Measurements from ENCODE around the gene DSCAML1. TPM values are rescaled to one million over a fixed set of nuclear protein-coding genes. Genes with fewer than 3 reads are reported as not detected.

Gene DSCAML1
- total and polyA plus RNA-seq, 9 of the 15 experiments (the other 6 are each of a cell fraction or from before 2014, with no cell fraction given) = not detected

DNA sequence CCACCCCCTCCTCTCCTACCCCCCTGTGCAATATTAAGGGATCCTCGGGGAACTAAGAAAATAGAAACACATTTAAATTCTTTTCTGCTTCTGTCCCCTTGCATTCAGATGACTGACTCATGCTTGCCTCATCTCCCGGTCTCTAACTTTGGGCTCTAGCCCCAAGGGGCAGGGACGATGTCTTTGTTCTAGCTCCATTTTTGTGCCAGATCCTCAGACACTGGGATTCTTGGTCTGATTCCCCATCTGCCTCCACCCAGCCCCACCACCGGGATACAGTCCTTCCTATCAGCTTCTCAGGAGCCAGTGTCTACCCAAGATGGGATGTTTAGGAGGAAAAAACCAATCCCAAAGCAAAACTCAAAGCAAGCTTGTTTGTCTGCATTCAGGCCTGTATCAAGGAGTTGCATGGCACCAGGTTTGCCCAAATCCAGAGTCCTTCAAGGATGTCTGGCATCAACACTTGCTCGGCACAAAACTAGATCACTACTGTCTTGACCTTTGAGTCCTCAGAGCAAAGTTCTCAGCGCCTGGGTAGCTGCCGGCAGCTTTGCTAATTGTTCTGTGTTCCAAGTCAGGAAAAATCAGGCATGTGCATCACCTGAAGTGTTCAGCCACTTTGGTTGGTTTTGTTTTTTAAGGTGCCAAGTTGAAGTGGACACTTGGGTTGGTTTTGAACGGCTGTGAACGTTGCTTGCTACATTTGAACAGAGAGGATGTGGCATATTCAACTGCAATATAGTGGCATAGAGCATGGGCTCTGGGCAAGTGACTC lies 212.8 kb downstream of the DSCAML1 start:
- Histone ChIP-seq H3K27ac (ENCODE audit: extremely low read depth, low read depth, low read length) (no peak overlapping the region), H3K9me3 (replicated peaks; ENCODE audit: control insufficient read depth, insufficient read depth, low read depth, low read length) (no peaks in the 10 kb centered on the region), H3K27me3 (ENCODE audit: control insufficient read depth in 2 of 2, insufficient read depth in 2 of 2, low read length in 2 of 2) (peaks cover 0 to 51% of the 10 kb centered on the region in 2 experiments; a peak in 3 of 5 replicates), H3K4me2 (ENCODE audit: insufficient read depth, low read length) (no peak overlapping the region), H3K4me3 (no peak overlapping the region), H4K20me1 (replicated peaks; ENCODE audit: control insufficient read depth, insufficient read depth, low read length) (no peaks in the 10 kb centered on the region), H3K36me3 (ENCODE audit: control insufficient read depth, insufficient read depth, low read length) (no peaks in the 10 kb centered on the region), H3K9me1 (ENCODE audit: control insufficient read depth, insufficient read depth, low read length) (no peaks in the 10 kb centered on the region), H2AFZ (ENCODE audit: low read depth, low read length) (no peak overlapping the region), H3K4me1 (replicated peaks in 1 of 2; ENCODE audit: control insufficient read depth in 2 of 2, insufficient read depth in 2 of 2, low read length in 2 of 2) (no peaks in the 10 kb centered on the region), H3K9ac (ENCODE audit: insufficient read depth in 1 of 2, low read depth in 2 of 2, low read length in 2 of 2) (no peak overlapping the region), H3K79me2 (ENCODE audit: control insufficient read depth, insufficient read depth, low read length) (no peaks in the 10 kb centered on the region)
- WGBS (ENCODE audit: insufficient coverage, low coverage, missing lambda C conversion rate) = under 1% methylated on average over 9 of the region's 9 CpGs
- ATAC-seq = no peak
- DNase-seq (ENCODE audit: extremely low read depth in 1 of 4, low spot score in 3 of 4) = no peak
- in situ Hi-C loops (cut with MboI) (no loop called here), intact Hi-C loops (cut with micrococcal nuclease) (no loop called here)
- ChIA-PET CTCF (ENCODE audit: low intra/inter-chr PET ratio) (no interaction called here), POLR2A (interaction anchor here (1.3 kb wide), 1 partner anchor 14 kb away, joined by 4 read pairs; no protein-coding TSS in a partner anchor)
- BruUV-seq (replicated peaks) = no TSS peak
- TF ChIP-seq HNRNPLL (IDR thresholded peaks at IDR 0.05; ENCODE audit: low read depth, low read length, poor library complexity, severe bottlenecking) = no peak
- no peak for TF ChIP-seq NCOA6 (IDR thresholded peaks at IDR 0.05)
- no peak for TF ChIP-seq CTBP1 (IDR thresholded peaks at IDR 0.05; ENCODE audit: borderline replicate concordance)
- TF ChIP-seq, protein P1, sequence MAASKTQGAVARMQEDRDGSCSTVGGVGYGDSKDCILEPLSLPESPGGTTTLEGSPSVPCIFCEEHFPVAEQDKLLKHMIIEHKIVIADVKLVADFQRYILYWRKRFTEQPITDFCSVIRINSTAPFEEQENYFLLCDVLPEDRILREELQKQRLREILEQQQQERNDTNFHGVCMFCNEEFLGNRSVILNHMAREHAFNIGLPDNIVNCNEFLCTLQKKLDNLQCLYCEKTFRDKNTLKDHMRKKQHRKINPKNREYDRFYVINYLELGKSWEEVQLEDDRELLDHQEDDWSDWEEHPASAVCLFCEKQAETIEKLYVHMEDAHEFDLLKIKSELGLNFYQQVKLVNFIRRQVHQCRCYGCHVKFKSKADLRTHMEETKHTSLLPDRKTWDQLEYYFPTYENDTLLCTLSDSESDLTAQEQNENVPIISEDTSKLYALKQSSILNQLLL (CRISPR knock-in tag; IDR thresholded peaks at IDR 0.05; ENCODE audit: borderline replicate concordance) = no peak
- TF ChIP-seq PHB (CRISPR knock-in tag; IDR thresholded peaks at IDR 0.05) = no peak
- no peak for FAIRE-seq

All from K562 (cell line).